ENCODE data around the gene ARHGEF40.

ARHGEF40 gene

GRCh38 chr14:21109377-21110138, 39.5 kb downstream of the ARHGEF40 start:
- H3K9me3 ChIP-seq = no peaks in the 10 kb centered on the region
- no peak for DNase-seq
- no peak for TF ChIP-seq CTCF (IDR thresholded peaks at IDR 0.05; ENCODE audit: low read depth, low read length)

GRCh38 chr14:21112255-21112654, 42.2 kb downstream of the ARHGEF40 start:
- DNase-seq = no peak
- Histone ChIP-seq H3K9me3 (no peaks in the 10 kb centered on the region), H3K4me1 (peaks cover 3% of the 10 kb centered on the region), H3K36me3 (no peaks in the 10 kb centered on the region), H3K27me3 (no peaks in the 10 kb centered on the region), H3K4me3 (ENCODE audit: low read depth, low read length) (no peak overlapping the region)
- TF ChIP-seq CTCF (IDR thresholded peaks at IDR 0.05; ENCODE audit: low read depth, low read length) = no peak

More at GRCh38 chr14:21109377-21110138, 39.5 kb downstream of the ARHGEF40 start:
- Histone ChIP-seq H3K27me3 (no peaks in the 10 kb centered on the region), H3K4me1 (peaks cover 17% of the 10 kb centered on the region), H3K36me3 (no peaks in the 10 kb centered on the region), H3K4me3 (ENCODE audit: low read depth, low read length) (no peak overlapping the region)

GRCh38 chr14:21113369-21113768, 43.3 kb downstream of the ARHGEF40 start:
- DNase-seq = no peak
- Histone ChIP-seq H3K27me3 (no peaks in the 10 kb centered on the region), H3K9me3 (no peaks in the 10 kb centered on the region), H3K36me3 (no peaks in the 10 kb centered on the region), H3K4me3 (ENCODE audit: low read depth, low read length) (no peak overlapping the region), H3K4me1 (no peaks in the 10 kb centered on the region)
- no peak for TF ChIP-seq CTCF (IDR thresholded peaks at IDR 0.05; ENCODE audit: low read depth, low read length)

GRCh38 chr14:21118933-21119332, 48.8 kb downstream of the ARHGEF40 start:
- H3K9me3 ChIP-seq = no peaks in the 10 kb centered on the region
- H3K27me3 ChIP-seq = peaks cover 10% of the 10 kb centered on the region; the same call in 1 of the 2 replicates
- H3K36me3 ChIP-seq = no peaks in the 10 kb centered on the region
- no peak overlapping the region for H3K4me3 ChIP-seq (ENCODE audit: low read depth, low read length)
- no peak for DNase-seq
- no peaks in the 10 kb centered on the region for H3K4me1 ChIP-seq
- TF ChIP-seq CTCF (IDR thresholded peaks at IDR 0.05; ENCODE audit: low read depth, low read length) = no peak

GRCh38 chr14:21120686-21121085, 50.6 kb downstream of the ARHGEF40 start:
- no peaks in the 10 kb centered on the region for H3K36me3 ChIP-seq
- no peak for DNase-seq
- no peak for TF ChIP-seq CTCF (IDR thresholded peaks at IDR 0.05; ENCODE audit: low read depth, low read length)
- no peaks in the 10 kb centered on the region for H3K4me1 ChIP-seq
- H3K27me3 ChIP-seq = peaks cover 10% of the 10 kb centered on the region; the same call in 1 of the 2 replicates
- H3K9me3 ChIP-seq = no peaks in the 10 kb centered on the region
- no peak overlapping the region for H3K4me3 ChIP-seq (ENCODE audit: low read depth, low read length)

GRCh38 chr14:21121122-21121521, 51.0 kb downstream of the ARHGEF40 start:
- no peak overlapping the region for H3K4me3 ChIP-seq (ENCODE audit: low read depth, low read length)
- peaks cover 13% of the 10 kb centered on the region; the same call in 1 of the 2 replicates for H3K27me3 ChIP-seq
- no peaks in the 10 kb centered on the region for H3K36me3 ChIP-seq
- DNase-seq = no peak
- no peaks in the 10 kb centered on the region for H3K9me3 ChIP-seq
- TF ChIP-seq CTCF (IDR thresholded peaks at IDR 0.05; ENCODE audit: low read depth, low read length) = no peak
- no peaks in the 10 kb centered on the region for H3K4me1 ChIP-seq
